ENCODE data around the gene RCAN2. TPM values are rescaled to one million over a fixed set of nuclear protein-coding genes. Genes with fewer than 3 reads are reported as not detected.
"Not testable (repeated sequence)": the region's sequence is repeated elsewhere in the genome, so short reads cannot be mapped to it uniquely, and the experiment has no call there.

RCAN2 gene
- total and polyA plus RNA-seq, 2 donors (not counting 3 experiments of a cell fraction or from before 2014, with no cell fraction given): 0.07 to 0.33 TPM

- FAIRE-seq: no peak
- TF ChIP-seq POLR2A (IDR thresholded peaks at IDR 0.05; ENCODE audit: low read depth, low read length) (no peak), MYC (IDR thresholded peaks at IDR 0.05; ENCODE audit: low read depth, low read length) (no peak), GATA2 (IDR thresholded peaks at IDR 0.05; ENCODE audit: insufficient read depth, insufficient read length, low read depth, low read length) (no peak), JUN (IDR thresholded peaks at IDR 0.05; ENCODE audit: borderline replicate concordance, insufficient read depth, insufficient read length, low read depth) (no peak), EZH2 (IDR thresholded peaks at IDR 0.05; ENCODE audit: borderline replicate concordance, low read depth, low read length, severe bottlenecking) (no peak), MAX (IDR thresholded peaks at IDR 0.05; ENCODE audit: insufficient read depth, insufficient read length) (no peak), CTCF (IDR thresholded peaks at IDR 0.05; ENCODE audit: extremely low read depth in 1 of 2, insufficient read depth in 1 of 2, low read depth in 1 of 2, low read length in 2 of 2) (no peak), POLR2AphosphoS5 (IDR thresholded peaks at IDR 0.05; ENCODE audit: insufficient read depth, low read depth, low read length) (no peak), FOS (IDR thresholded peaks at IDR 0.05; ENCODE audit: borderline replicate concordance, insufficient read depth, low read length) (no peak)
- H3K4me2 ChIP-seq (ENCODE audit: insufficient read depth, low read length): no peak overlapping the region
- intact Hi-C loops (cut with micrococcal nuclease): no loop called here
- no peaks in the 10 kb centered on the region for H3K27me3 ChIP-seq (ENCODE audit: control insufficient read depth in 2 of 2, insufficient read depth in 2 of 2, low read length in 2 of 2)
- no peaks in the 10 kb centered on the region for H3K9me3 ChIP-seq (replicated peaks; ENCODE audit: control insufficient read depth, insufficient read depth, low read length)
- H3K4me3 ChIP-seq (replicated peaks in 1 of 3; ENCODE audit: insufficient read depth in 1 of 3, low read depth in 1 of 3, low read length in 3 of 3): no peak overlapping the region
- BruUV-seq (replicated peaks): no TSS peak
- H3K9me1 ChIP-seq (replicated peaks; ENCODE audit: control insufficient read depth, extremely low read depth, insufficient read depth, low read length): no peaks in the 10 kb centered on the region
- DNase-seq (ENCODE audit: low read depth, low spot score): no peak
- no peaks in the 10 kb centered on the region for H3K79me2 ChIP-seq (ENCODE audit: control insufficient read depth, insufficient read depth, low read length)
- H2AFZ ChIP-seq (ENCODE audit: low read depth, low read length): no peak overlapping the region
- dilution Hi-C loops (cut with MboI; ENCODE audit: extremely low pct_ligation_motif_present, low sequenced_read_pairs): no loop called here
- POLR2A ChIA-PET: no interaction called here
- H4K20me1 ChIP-seq (replicated peaks; ENCODE audit: control insufficient read depth, extremely low read depth, insufficient read depth, low read length): no peaks in the 10 kb centered on the region
- H3K27ac ChIP-seq (ENCODE audit: insufficient read depth, low read depth, low read length): no peak overlapping the region
- no peaks in the 10 kb centered on the region for H3K4me1 ChIP-seq (ENCODE audit: control insufficient read depth, extremely low read depth, insufficient read depth, low read length)
- no peaks in the 10 kb centered on the region for H3K36me3 ChIP-seq (ENCODE audit: control insufficient read depth in 2 of 2, extremely low read depth in 1 of 2, insufficient read depth in 2 of 2, low read length in 2 of 2)
- CTCF ChIA-PET: interaction anchor here (1.5 kb wide), 1 partner anchor 17 kb away, joined by 4 read pairs; no protein-coding TSS in a partner anchor
- H3K9ac ChIP-seq (replicated peaks; ENCODE audit: extremely low read depth, insufficient read depth, low read length): no peak overlapping the region
These were observed 157.8 kb downstream of the RCAN2 start for GRCh38 chr6:46333481-46333880.

GRCh38 chr6:46332448-46332847, 158.8 kb downstream of the RCAN2 start:
- H3K27me3 ChIP-seq (ENCODE audit: control insufficient read depth in 2 of 2, insufficient read depth in 2 of 2, low read length in 2 of 2); H3K4me2 ChIP-seq (ENCODE audit: insufficient read depth, low read length); H4K20me1 ChIP-seq (replicated peaks; ENCODE audit: control insufficient read depth, extremely low read depth, insufficient read depth, low read length); DNase-seq (ENCODE audit: low read depth, low spot score); CTCF ChIA-PET; H3K27ac ChIP-seq (ENCODE audit: insufficient read depth, low read depth, low read length); dilution Hi-C loops (cut with MboI; ENCODE audit: extremely low pct_ligation_motif_present, low sequenced_read_pairs); H3K9ac ChIP-seq (replicated peaks; ENCODE audit: extremely low read depth, insufficient read depth, low read length); FAIRE-seq; BruUV-seq (replicated peaks); POLR2A ChIA-PET; intact Hi-C loops (cut with micrococcal nuclease); H3K4me1 ChIP-seq (ENCODE audit: control insufficient read depth, extremely low read depth, insufficient read depth, low read length); H3K79me2 ChIP-seq (ENCODE audit: control insufficient read depth, insufficient read depth, low read length); H3K9me3 ChIP-seq (replicated peaks; ENCODE audit: control insufficient read depth, insufficient read depth, low read length); H3K4me3 ChIP-seq (replicated peaks in 1 of 3; ENCODE audit: insufficient read depth in 1 of 3, low read depth in 1 of 3, low read length in 3 of 3); H3K36me3 ChIP-seq (ENCODE audit: control insufficient read depth in 2 of 2, extremely low read depth in 1 of 2, insufficient read depth in 2 of 2, low read length in 2 of 2); H3K9me1 ChIP-seq (replicated peaks; ENCODE audit: control insufficient read depth, extremely low read depth, insufficient read depth, low read length); H2AFZ ChIP-seq (ENCODE audit: low read depth, low read length): not testable (repeated sequence)
